GM19438 (cell line): Measurements from ENCODE around the gene CDR2L.
A peak's percentile ranks its signal among the peaks of the same experiment; 100 is the strongest.
"Not testable (repeated sequence)": the region's sequence is repeated elsewhere in the genome, so short reads cannot be mapped to it uniquely, and the experiment has no call there.

Source experiments
- ATAC-seq: cut with Tn5 transposase; IDR thresholded peaks from one replicate; pipeline ENCODE4 v1.9.1; 2021; ENCODE audit warnings: low read depth; ENCODE audit not compliant: unreplicated experiment

The CDR2L gene

DNA sequence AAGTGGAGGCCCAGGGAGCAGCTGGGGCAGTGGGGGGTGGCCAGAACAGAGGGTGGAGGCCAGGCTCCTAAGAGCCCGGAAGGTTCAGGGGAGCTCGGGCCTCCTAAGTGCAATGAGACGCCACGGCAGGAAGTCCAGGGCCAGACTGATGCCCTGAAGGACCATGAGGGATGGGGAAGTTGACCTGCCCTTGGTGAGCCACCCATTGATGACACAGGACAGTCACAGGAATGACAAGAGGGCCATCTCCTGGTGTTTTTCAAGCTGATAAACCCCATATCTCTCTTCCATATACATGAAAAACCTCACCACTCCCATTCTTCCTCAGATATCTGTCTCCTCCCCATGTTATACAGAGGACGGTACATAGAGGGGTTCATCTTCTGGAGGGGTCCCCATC lies 19.2 kb downstream of the CDR2L start:
- ATAC-seq, result no peak

DNA sequence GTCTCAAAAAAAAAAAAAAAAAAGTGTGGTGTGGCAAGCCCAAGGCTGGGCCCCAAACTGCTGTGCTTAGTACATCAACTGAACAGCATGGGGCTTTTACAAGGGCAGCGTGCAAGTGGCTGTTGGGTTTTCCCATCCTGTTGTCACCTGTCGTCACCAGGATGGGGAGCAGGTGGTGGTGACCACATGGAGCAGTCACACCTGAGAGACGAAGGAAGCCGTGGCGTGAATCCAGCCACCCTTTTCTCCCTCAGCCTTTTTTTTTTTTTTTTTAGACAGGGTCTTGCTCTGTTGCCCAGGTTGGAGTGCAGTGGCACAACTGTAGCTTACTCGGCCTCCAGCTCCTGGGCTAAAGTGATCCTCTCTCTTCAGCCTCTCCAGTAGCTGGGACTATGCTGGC lies 20.9 kb downstream of the CDR2L start:
- ATAC-seq, result no peak

DNA sequence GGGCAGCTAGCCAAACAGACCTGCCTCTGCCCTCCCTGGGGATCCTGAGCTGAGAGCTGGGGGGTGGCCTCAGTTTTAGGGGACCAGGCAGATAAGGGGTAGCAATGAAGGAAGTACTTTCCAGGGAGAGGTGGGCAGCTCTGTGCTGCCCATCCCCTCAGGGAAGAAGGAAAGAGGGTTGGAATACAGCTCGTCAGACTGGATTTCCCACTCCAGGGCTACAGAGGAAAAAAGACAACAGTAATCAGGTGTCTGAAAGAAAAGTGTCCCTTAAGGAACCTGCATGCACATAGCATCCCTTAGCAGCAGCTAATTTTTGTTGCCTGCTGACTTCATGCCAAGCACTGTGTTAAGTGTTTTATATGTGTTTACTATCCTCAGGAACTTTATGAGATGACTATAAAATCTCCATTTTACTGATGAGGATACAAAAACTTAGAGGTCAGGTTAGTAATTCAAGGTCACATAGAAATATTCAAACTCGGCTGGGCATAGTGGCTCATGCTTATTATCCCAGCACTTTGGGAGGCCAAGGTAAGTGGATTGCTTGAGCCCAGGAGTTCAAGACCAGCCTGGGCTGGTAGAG lies 21.8 kb downstream of the CDR2L start:
- no peak for ATAC-seq

DNA sequence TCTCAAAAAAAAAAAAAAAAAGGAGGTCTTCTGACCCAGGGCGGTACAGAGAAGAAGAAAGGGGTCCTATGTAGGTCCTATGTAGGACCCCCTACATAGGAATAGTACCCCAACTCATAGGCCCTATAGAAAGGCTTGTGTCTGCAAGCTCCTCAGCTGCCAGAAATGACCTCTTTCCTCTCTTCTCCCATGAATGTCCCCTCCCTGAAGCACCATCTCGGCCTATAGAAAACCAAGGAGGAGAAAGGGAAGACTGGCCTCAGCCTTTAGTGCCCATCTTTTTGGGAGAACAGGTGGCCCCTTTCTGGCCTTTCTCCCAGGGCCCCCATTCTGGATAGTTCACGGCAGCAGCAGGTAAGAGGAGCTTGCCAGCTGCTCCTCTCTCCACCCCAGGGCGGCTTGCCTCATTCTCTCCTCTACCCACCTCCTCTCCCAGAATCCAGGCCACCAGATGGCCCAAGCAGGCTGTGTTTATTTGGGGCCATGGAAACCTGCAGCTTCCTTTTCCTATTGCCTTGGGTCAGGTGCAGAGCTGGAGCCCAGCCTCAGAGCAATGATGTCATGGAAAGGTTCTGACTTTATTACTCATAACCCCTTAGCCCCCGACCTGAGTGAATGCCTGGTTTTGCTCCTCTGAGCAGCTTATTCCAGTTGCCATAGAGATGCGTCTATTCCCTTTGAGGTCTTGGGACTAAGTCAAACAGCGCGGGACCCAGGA lies 23.4 kb downstream of the CDR2L start:
- no peak for ATAC-seq

DNA sequence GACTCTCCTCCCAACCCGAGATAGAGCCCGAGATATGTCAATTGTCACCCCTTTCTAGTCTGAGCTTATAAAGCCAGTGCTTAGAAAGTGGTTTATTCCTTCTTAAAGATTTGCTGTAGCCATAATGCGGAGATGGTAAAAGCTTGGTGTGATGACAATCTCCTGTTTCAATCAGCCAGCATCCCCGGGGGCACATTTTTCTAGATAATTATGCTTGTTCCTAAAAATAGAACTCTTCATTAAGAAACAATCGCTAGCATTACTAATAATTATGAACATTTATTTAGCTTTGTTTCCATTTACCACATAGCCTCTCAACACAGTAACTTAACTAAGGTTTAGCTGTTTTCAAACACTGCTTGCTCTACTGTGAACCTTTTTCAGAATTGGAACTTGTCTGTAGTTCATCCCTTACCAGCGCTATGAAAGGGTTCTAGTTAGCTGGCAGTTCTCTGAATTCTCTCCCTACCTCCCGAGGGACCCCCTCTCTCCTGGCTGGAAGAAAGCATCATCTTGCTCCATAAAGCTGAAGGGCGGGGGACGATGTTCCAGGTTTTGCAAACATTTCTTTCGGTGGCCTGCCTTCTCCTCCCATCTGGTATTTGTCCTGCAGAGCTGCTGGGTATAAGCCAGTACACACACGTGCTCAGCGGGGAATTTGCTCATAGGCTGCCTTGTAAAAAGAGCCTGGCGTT lies 24.1 kb downstream of the CDR2L start:
- no peak for ATAC-seq

DNA sequence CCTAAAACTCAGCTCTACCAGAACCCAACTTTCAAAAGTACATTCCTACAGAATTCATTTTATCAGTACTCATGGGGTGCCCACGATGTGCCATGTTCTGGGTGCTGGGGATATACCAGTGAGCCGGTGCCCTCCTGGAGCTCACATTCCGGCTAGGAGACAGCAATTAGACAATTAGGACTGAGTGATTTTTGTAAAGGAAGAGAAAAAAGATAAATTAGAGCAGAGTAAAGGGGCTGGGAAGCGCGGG lies 24.6 kb downstream of the CDR2L start:
- no peak for ATAC-seq

DNA sequence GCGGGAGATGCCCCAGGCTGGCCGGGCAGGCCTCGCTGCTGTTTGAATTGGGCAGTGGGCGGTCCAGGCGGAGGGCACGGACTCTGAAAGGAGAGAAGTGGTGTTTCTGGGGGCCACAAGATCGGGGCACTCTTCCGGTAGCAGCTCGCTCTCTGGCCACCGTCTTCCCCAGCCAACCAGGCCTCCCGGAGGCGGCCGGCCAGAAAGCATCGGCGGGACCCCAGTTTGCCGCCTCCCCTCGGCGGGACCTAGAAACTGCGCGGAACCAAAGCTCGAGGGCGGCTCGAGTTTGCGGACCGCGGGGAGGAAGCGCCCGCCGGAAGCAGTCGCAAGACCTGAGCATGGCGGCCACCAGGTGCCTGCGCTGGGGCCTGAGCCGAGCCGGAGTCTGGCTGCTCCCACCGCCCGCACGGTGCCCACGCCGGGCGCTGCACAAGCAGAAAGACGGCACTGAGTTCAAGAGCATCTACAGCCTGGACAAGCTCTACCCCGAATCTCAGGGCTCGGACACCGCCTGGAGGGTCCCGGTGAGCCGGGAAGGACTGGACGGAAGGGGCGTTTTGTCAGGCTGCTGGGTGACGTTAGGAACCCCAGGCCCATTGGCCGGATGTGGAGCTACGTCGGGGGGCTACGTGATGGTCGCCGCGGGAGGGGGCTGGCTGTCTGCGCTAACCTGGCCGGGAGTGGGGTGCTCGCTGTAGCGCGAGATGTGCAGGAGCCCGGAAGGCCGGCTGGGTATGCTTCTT lies 25.1 kb downstream of the CDR2L start, which contains the start of gene MRPL58:
Gene MRPL58, plus strand, starts transcription at position 325 of the 746 bp plus-strand sequence. Its CDS starts 17 bp downstream, at position 342.
- peak; percentile 86 for ATAC-seq

DNA sequence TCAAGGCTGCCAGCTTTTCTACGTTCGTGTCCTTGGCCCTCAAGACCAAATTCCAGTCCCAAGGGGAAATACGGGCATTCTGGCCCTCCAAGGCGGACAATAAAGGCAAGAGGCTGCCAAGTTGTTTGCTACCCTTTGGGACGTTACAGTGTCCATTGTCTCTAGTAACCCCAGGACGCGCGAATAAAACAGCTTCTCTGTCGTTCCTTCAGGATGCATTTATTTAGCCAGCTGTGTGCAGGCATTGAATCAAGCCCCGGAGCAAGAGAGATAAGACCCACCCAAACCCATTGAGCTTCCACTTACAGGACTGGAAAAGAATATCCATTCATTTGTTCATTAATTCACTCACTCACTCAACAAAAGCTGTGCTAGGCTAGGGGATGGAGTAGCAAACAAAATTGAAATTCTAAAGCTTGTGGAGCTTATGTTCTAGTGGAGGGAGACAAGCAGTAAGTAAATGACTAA lies 25.7 kb downstream of the CDR2L start:
- ATAC-seq, result no peak

DNA sequence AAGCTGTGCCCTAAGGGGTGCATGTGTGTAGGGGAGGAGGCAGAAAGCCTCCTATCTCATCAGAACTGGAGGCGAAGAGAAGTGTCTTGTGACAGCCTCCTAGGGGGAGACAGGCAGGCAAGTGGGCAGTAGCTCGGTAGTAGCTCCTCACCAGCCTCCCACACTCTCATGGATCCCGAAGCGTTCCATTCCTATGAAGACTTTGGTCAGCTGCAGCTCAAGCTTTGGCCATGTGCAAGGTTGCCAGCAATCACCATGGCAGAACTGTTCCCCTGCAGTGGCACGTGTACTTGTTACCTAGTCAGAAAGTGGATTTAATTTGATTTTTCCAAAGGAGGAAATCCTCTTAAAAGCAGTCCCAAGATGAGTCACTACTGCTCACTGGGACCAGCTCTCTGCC lies 31.7 kb downstream of the CDR2L start:
- no peak for ATAC-seq

DNA sequence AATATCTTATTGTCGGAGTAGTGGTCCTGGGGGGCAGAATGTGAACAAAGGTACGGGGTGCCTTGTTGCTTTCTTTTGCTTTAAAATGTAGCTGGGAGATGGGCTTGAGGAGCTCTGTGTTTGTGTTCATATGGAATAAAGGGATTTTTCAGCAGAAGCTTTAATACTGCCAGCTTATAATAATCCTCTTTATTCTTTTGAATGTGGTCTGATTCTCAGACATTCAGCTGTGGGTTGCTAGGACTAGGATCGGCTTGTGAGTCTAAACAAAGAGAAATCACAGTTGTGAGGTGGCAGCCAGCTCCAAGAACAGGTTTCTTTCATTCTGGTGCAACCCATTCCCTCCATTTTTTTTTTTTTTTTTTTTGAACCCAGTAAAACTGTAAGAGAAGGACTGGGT lies 32.3 kb downstream of the CDR2L start:
- no peak for ATAC-seq

DNA sequence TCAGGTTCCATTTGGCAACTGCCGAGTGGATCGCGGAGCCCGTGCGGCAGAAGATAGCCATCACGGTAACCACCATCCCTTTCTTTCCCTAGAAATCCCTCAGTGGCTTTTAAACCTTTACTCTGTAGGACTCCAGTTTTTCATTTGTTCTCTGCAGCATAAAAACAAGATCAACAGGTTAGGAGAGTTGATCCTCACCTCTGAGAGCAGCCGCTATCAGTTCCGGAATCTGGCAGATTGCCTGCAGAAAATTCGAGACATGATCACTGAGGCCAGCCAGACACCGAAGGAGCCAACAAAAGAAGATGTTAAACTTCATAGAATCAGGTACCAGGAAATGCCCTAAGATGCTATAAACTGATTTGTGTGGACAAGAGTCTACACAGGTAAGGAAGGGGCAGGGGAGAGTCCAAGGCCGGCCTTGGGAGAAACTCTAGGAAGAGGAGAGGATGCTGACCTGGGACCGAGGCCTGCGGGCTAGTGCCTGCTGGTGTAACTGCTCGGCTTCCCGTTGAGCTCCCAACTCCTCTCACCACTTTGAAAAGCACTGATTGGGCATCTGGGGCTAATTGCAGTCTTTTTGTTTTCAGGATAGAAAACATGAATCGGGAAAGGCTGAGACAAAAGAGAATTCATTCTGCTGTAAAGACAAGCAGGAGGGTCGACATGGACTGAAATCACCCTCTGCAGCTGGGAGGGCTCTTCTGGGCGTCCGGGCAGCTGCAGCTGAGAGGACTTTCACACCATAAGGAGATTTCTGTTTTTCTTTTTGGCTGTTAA lies 33.1 kb downstream of the CDR2L start:
- ATAC-seq, result no peak

DNA sequence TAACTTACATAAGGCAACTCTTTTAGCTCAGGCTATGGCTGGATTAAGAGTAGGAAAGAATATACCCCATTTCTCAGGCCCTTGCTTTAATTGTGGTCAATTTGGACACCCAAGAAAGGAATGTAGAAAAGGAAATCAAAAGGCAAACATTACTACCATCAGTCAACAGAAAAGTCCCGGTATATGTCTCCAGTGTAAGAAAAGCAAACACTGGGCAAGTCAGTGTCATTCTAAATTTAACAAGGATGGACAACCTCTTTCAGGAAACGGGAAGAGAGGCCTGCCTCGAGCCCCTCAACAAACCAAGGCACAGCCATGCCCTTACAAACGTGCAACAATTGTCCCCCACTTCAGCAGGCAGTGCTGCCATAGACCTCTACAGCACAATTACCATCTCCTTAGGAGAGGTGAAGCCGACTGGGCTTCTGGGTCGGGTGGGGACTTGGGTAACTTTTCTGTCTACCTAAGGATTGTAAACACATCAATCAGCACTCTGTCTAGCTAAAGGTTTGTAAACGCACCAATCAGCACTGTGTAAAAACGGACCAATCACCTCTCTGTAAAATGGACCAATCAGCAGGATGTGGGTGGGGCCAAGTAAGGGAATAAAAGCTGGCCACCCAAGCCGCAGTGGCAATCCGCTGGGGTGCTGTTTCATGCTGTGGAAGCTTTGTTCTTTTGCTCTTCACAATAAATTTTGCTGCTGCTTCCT lies 37.4 kb downstream of the CDR2L start:
- ATAC-seq, result no peak

DNA sequence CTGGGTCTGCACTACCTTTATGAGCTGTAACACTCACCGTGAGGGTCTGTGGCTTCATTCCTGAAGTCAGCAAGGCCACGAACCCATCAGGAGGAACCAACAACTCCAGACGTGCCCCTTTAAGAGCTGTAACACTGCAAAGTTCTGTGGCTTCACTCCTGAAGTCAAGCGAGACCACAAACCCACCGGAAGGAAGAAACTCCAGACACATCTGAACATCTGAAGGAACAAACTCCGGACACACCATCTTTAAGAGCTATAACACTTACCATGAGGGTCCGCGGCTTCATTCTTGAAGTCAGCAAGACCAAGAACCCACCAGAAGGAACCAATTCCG lies 37.9 kb downstream of the CDR2L start:
- not testable (repeated sequence) for ATAC-seq

DNA sequence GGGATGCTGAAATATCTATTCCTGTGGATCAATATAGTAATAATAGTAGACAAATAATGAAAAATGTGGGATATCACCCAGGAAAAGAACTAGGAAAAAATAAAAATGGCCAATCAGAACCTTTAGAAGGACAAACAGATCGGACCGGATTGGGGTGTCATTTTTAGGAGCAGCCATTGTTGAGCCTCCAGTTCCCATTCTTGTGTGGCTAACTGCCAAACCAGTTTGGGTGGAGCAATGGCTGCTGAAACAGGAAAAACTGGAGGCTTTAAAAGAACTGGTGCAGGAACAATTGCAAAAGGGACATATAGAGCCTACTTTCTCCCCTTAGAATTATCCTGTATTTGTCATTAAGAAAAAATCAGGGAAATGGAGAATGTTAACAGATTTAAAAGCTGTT lies 39.2 kb downstream of the CDR2L start:
- ATAC-seq, result not testable (repeated sequence)

DNA sequence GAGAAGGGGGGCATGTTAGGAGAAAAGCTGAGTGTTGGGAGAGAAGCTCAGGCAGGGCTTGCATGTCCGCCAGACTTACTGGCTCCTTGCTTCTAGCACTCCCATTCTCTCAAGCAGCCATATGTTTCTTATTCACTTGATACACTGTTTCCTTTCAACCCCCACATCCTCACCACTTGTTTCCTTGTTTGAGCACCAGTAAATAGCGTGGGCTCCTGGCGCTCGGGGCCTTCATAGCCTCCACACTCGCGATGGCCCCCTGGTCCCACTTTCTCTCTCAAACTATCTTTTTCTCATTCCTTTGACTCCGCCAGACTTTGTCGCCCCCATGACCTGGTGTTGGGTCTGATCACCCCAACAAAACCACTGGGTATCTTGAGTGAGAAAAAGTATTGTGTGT lies 42.7 kb downstream of the CDR2L start:
- no peak for ATAC-seq

DNA sequence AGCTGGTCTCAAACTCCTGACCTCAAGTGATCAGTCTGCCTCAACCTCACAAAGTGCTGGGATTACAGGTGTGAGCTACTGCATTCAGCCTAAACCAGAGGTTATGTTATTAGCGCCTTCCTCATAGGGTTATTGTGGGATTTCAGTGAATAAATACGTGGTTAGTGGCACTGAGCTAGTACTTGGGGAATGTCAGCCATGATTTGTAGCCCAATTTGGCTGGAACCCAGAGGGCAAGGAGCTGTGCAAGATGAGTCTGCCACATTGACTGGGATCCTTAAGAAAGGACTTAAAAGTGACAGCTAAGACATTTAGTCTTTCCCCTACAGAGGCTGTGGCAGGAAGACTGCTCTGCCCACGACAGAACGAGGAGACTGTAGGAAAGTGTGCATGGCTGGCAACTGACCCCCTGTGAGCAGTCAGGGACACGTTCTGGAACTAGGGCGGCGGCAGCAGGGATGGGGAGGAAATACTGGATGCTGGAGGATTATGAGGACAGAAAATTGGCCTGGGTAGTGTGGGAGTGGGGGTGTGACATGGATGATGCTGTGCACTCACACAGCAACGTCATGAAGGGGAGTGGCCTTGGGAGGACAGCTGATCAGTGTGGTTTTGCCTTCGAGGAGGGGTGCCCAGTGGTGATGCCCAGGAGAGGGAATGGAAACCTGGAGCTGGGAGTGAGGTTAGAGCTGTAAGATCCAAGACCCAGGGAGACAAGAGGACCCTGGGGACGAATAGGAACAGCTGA lies 44.7 kb downstream of the CDR2L start:
- no peak for ATAC-seq

DNA sequence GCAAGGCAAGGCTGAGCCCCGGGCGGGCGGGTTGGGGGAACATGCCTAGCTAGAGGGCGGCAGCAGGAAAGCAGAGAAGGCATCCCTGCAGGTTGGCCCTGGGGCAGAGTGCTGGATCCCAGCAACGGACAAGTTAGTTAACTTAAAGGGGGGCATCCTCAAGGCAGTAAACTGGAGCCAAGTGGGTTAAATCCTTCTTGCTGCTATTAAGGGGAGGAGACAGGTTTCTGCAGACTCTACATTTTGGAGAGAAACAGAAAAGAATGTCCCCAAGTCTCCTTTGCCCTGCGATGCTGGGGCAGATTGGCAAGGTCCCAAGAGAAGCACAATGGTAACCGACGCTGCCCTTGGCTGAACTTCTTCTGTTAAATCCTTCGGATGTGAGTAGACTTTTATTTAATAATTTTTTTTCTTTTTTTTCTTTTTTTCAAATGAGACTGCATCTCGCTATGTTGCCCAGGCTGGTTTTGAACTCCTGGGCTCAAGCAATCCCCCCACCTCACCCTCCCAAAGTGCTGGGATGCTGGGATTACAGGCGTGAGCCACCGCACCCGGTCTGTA lies 45.4 kb downstream of the CDR2L start:
- ATAC-seq, result no peak

DNA sequence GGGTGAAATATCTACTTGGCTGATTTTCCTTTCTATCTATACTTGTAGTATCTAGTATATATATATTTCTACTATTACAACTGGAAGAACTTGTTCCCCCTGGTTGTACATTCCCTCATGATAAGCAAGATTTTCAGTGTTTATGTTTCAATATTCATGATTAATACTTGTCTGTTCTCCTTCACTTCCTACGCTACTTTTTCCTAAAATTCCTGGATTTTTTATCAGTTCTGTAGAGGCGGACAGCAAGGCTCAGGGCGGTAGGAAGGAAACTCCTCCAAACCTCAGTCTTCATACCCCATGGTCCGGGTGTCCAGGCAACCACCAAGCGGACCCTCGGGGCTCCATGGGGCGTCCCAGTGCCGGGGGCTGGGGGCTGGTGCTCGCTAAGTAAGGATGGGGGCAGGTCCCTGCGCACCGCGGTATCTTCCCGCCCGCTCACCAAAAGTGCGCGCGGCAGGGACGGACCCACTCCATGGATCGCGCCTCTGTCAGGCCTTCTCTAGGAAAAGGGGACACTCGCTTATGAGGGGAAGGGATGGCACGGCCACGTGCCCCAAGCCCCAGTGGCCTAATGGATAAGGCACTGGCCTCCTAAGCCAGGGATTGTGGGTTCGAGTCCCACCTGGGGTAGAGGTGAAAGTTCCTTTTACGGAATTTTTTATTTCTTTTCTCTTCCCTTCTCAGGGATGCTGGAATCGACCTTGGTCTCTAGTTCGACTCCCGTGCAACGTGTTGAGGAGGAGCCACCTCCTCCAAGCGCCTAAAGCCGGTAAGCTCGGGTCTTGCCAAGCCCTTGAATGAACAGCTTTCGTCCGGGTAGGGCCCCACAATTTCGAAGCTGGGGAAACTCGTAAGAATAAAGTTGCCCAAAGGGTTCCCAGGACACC lies 46.2 kb downstream of the CDR2L start:
- ATAC-seq, result no peak
